ENCODE data around the gene SELENOV.
"Not testable (repeated sequence)": the region's sequence is repeated elsewhere in the genome, so short reads cannot be mapped to it uniquely, and the experiment has no call there.

SELENOV gene

DNA sequence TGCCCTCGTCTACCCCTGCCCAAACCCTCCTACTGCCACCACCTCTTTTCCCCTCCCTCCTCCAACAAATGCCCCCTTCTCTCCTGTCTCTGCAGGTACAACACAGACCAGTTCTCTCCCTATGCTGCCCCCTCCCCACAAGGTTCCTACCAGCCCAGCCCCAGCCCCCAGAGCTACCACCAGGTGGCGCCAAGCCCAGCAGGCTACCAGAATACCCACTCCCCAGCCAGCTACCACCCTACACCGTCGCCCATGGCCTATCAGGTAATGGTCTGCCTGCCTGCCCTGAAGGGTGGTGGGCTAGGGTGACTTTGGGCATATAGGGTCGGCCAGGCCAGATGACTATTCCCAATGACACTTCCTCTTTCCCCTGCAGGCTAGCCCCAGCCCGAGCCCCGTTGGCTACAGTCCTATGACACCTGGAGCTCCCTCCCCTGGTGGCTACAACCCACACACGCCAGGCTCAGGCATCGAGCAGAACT lies 40.8 kb upstream of the SELENOV start:
- H3K4me3 ChIP-seq (ENCODE audit: low read length), result no peak overlapping the region
- H3K27me3 ChIP-seq (ENCODE audit: insufficient read depth, low read length), result no peaks in the 10 kb centered on the region
- H3K27ac ChIP-seq (ENCODE audit: low read depth, low read length), result no peak overlapping the region
- H3K4me1 ChIP-seq (ENCODE audit: insufficient read depth, low read length), result no peaks in the 10 kb centered on the region
- H3K9me3 ChIP-seq (ENCODE audit: insufficient read depth, low read depth, low read length), result no peaks in the 10 kb centered on the region
- H3K9ac ChIP-seq (ENCODE audit: low read depth, low read length), result no peak overlapping the region
- H3K36me3 ChIP-seq (ENCODE audit: insufficient read depth, low read length), result peaks cover 72% of the 10 kb centered on the region
- WGBS, result 69% methylated on average over 9 of the region's 9 CpGs

DNA sequence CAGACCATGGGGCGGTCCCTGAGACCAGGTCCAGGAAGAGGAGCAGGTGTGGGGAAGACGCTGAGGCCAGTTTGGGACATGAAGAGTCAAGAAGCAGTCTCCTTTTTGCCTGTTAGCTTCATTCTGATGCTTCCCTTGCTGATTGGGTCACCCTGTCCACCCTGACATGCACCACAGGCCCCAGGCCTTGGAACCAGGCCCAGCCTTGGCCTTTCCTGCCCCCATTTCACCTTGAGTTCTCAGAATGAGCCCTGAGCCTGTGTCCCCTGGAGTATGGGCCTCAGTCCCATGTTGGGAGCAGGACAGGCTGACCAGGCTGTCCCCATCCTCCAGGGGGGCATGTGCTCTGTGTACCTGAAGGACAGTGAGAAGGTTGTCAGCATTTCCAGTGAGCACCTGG lies 39.2 kb upstream of the SELENOV start:
- peaks cover 57% of the 10 kb centered on the region for H3K36me3 ChIP-seq (ENCODE audit: insufficient read depth, low read length)
- 95% methylated on average over 2 of the region's 2 CpGs for WGBS

DNA sequence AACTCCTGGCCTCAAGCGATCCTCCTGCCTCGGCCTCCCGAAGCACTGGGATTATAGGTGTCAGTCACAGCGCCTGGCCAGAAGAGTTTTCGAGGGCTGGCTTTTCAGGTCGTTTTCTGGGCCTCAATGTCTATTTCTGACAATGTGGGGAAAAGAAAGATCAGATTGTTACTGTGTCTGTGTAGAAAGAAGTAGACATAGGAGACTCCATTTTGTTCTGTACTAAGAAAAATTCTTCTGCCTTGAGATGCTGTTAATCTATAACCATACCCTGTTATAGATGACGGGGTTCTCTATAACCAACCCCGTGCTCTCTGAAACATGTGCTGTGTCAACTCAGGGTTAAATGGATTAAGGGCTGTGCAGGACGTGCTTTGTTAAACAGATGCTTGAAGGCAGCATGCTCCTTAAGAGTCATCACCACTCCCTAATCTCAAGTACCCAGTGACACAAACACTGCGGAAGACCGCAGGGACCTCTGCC lies 35.6 kb upstream of the SELENOV start:
- not testable (repeated sequence) for H3K4me3 ChIP-seq (ENCODE audit: low read length); H3K27ac ChIP-seq (ENCODE audit: low read depth, low read length); H3K4me1 ChIP-seq (ENCODE audit: insufficient read depth, low read length); H3K27me3 ChIP-seq (ENCODE audit: insufficient read depth, low read length); H3K9ac ChIP-seq (ENCODE audit: low read depth, low read length); H3K9me3 ChIP-seq (ENCODE audit: insufficient read depth, low read depth, low read length)
- WGBS, result 73% methylated on average over 11 of the region's 11 CpGs
- H3K36me3 ChIP-seq (ENCODE audit: insufficient read depth, low read length), result peaks cover 43% of the 10 kb centered on the region

More for the DNA sequence above, 39.2 kb upstream of the SELENOV start:
- Histone ChIP-seq H3K4me1 (ENCODE audit: insufficient read depth, low read length) (0 out of 2 replicates have a peak, but pooled peaks cover 7% of the 10 kb centered on the region), H3K9ac (ENCODE audit: low read depth, low read length) (no peak overlapping the region), H3K4me3 (ENCODE audit: low read length) (no peak overlapping the region), H3K27me3 (ENCODE audit: insufficient read depth, low read length) (no peaks in the 10 kb centered on the region), H3K9me3 (ENCODE audit: insufficient read depth, low read depth, low read length) (no peaks in the 10 kb centered on the region), H3K27ac (ENCODE audit: low read depth, low read length) (no peak overlapping the region)

DNA sequence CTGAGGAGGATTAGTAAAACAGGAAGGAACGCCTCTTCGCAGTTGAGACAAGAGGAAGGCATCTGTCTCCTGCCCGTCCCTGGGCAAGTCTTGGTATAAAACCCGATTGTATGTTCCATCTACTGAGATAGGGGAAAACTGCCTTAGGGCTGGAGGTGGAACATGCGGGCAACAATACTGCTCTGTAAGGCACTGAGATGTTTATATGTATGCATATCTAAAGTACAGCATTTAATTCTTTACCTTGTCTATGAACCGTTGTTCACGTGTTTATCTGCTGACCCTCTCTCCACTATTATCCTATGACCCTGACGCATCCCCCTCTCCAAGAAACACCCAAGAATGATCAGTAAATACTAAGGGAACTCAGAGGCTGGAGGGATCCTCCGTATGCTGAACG lies 35.0 kb upstream of the SELENOV start:
- H3K27ac ChIP-seq (ENCODE audit: low read depth, low read length), result no peak overlapping the region; the same call in 1 of the 2 replicates
- peaks cover 42% of the 10 kb centered on the region for H3K36me3 ChIP-seq (ENCODE audit: insufficient read depth, low read length)
- 0 out of 2 replicates have a peak, but pooled peaks cover 7% of the 10 kb centered on the region for H3K4me1 ChIP-seq (ENCODE audit: insufficient read depth, low read length)
- H3K9me3 ChIP-seq (ENCODE audit: insufficient read depth, low read depth, low read length), result no peaks in the 10 kb centered on the region
- 74% methylated on average over 10 of the region's 10 CpGs for WGBS
- peak overlapping the region; percentile 86 for H3K4me3 ChIP-seq (ENCODE audit: low read length)
- peak overlapping the region; percentile 19; the same call in 1 of the 2 replicates for H3K9ac ChIP-seq (ENCODE audit: low read depth, low read length)
- no peaks in the 10 kb centered on the region for H3K27me3 ChIP-seq (ENCODE audit: insufficient read depth, low read length)

DNA sequence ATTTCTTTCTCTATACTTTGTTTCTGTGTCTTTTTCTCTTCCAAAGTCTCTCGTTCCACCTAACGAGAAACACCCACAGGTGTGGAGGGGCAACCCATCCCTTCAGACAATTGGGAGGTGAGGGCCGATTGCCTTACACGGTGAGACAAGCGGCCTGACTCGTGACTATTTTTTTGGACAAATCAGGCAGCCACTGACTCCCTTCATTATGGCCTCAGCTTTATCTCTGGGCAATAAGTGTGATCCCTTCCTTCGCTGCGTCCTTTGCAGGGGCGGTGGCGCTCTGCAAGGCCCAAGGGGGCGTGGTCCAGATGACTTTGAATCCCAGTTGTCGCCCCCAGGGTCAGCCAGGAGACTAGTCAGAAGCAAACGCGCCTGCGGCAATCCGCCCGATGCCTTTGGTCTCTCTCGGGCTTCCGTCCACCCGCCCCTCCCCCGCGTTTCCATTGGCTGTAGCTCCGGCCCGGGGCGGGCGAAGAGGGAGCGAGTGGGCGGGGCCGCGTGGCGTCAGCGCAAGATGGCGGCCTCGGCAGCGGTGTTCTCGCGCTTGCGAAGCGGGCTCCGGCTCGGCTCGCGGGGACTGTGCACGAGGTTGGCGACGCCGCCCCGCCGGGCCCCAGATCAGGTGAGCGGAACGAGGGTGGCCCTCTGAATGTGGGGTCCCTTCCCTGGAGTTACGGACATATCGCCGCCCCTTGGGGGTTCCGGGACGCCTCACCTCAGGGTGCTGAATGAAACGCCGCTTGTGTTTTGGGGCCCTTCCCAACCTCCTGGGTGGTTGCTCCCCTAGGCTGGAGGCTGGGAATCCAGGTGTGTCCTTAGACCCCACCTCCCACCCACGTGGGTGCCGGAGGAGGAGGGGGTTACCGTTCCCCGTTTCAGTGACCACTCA lies 34.4 kb upstream of the SELENOV start, which contains the start of gene TIMM50:
Gene TIMM50, plus strand, starts transcription at position 502 of the 892 bp plus-strand sequence. Its CDS starts 16 bp downstream, at position 518.
- 0 out of 2 replicates have a peak, but pooled peaks cover 7% of the 10 kb centered on the region for H3K4me1 ChIP-seq (ENCODE audit: insufficient read depth, low read length)
- peak within 1 kb of the TSS; percentile 86 for H3K4me3 ChIP-seq (ENCODE audit: low read length)
- H3K27me3 ChIP-seq (ENCODE audit: insufficient read depth, low read length), result no peaks in the 10 kb centered on the region
- 3% methylated on average over 62 of the region's 62 CpGs for WGBS
- H3K9me3 ChIP-seq (ENCODE audit: insufficient read depth, low read depth, low read length), result no peaks in the 10 kb centered on the region
- H3K27ac ChIP-seq (ENCODE audit: low read depth, low read length), result peak within 1 kb of the TSS; percentile 95
- peak within 1 kb of the TSS; percentile 98 for H3K9ac ChIP-seq (ENCODE audit: low read depth, low read length)
- H3K36me3 ChIP-seq (ENCODE audit: insufficient read depth, low read length), result peaks cover 44% of the 10 kb centered on the region

DNA sequence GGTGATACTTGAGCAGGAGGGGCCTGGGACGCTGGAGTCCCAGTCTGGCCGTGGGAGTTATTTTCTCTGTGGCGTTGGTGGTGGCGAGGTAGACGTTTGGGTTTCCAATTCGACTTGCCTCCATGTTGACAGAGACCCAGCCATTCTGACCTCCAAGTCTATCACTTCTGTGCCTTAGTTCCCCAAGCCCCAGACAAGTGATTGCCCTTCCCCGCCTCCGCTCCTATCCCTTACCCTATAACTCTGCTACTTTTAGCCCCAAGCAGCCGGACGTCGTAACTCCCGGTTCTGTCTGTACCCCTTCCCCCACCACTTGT lies 33.8 kb upstream of the SELENOV start:
- Histone ChIP-seq H3K4me1 (ENCODE audit: insufficient read depth, low read length) (0 out of 2 replicates have a peak, but pooled peaks cover 7% of the 10 kb centered on the region), H3K36me3 (ENCODE audit: insufficient read depth, low read length) (peaks cover 44% of the 10 kb centered on the region)

DNA sequence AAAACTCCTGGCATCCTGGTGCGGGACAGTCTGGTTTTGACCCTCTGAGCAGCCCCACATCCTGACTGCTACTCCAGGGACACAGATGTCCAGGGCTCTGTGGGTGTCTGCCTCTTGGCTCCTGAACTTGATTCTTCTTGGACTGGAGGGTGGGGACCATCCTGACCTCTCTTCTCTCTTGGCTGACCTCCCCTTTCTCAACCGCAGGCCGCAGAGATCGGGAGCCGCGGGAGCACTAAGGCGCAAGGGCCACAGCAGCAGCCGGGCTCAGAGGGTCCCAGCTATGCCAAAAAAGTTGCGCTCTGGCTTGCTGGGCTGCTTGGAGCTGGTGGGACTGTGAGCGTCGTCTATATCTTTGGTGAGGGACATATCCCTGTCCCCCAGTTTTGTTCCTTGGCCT lies 33.3 kb upstream of the SELENOV start:
- H3K27ac ChIP-seq (ENCODE audit: low read depth, low read length), result peak overlapping the region; percentile 18; the same call in 1 of the 2 replicates
- 87% methylated on average over 11 of the region's 11 CpGs for WGBS
- no peaks in the 10 kb centered on the region for H3K9me3 ChIP-seq (ENCODE audit: insufficient read depth, low read depth, low read length)
- 0 out of 2 replicates have a peak, but pooled peaks cover 7% of the 10 kb centered on the region for H3K4me1 ChIP-seq (ENCODE audit: insufficient read depth, low read length)
- H3K4me3 ChIP-seq (ENCODE audit: low read length), result peak overlapping the region; percentile 86
- H3K36me3 ChIP-seq (ENCODE audit: insufficient read depth, low read length), result peaks cover 44% of the 10 kb centered on the region
- no peaks in the 10 kb centered on the region for H3K27me3 ChIP-seq (ENCODE audit: insufficient read depth, low read length)
- H3K9ac ChIP-seq (ENCODE audit: low read depth, low read length), result peak overlapping the region; percentile 98

More for the DNA sequence above, 33.8 kb upstream of the SELENOV start:
- WGBS, result 2% methylated on average over 12 of the region's 12 CpGs
- H3K27ac ChIP-seq (ENCODE audit: low read depth, low read length), result peak overlapping the region; percentile 95
- H3K9me3 ChIP-seq (ENCODE audit: insufficient read depth, low read depth, low read length), result no peaks in the 10 kb centered on the region
- H3K27me3 ChIP-seq (ENCODE audit: insufficient read depth, low read length), result no peaks in the 10 kb centered on the region
- peak overlapping the region; percentile 86 for H3K4me3 ChIP-seq (ENCODE audit: low read length)
- peak overlapping the region; percentile 98 for H3K9ac ChIP-seq (ENCODE audit: low read depth, low read length)

DNA sequence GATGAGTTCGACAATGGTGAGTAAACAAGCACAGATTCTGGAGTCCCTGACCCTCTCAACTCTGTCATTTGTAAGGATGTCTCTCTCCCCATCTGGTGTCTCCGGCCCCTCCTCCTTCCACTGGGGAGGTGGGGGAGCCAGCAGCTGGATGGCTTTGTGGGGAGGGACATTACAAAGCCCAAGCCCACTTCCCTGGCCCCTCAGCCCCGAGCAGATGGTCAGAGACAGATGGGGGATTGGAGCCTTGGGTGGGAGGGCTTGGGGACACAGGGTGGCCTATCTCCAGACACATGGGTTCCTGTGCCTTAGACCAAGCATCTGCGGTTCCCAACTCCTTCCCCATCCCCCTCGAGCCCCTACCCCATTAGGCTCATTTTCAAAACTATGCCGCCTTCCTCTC lies 31.8 kb upstream of the SELENOV start:
- no peak overlapping the region for H3K9ac ChIP-seq (ENCODE audit: low read depth, low read length)
- H3K27ac ChIP-seq (ENCODE audit: low read depth, low read length), result no peak overlapping the region
- H3K27me3 ChIP-seq (ENCODE audit: insufficient read depth, low read length), result no peaks in the 10 kb centered on the region
- peaks cover 54% of the 10 kb centered on the region for H3K36me3 ChIP-seq (ENCODE audit: insufficient read depth, low read length)
- no peak overlapping the region for H3K4me3 ChIP-seq (ENCODE audit: low read length)
- no peaks in the 10 kb centered on the region for H3K9me3 ChIP-seq (ENCODE audit: insufficient read depth, low read depth, low read length)
- WGBS, result 100% methylated on average over 5 of the region's 6 CpGs
- 0 out of 2 replicates have a peak, but pooled peaks cover 7% of the 10 kb centered on the region for H3K4me1 ChIP-seq (ENCODE audit: insufficient read depth, low read length)

DNA sequence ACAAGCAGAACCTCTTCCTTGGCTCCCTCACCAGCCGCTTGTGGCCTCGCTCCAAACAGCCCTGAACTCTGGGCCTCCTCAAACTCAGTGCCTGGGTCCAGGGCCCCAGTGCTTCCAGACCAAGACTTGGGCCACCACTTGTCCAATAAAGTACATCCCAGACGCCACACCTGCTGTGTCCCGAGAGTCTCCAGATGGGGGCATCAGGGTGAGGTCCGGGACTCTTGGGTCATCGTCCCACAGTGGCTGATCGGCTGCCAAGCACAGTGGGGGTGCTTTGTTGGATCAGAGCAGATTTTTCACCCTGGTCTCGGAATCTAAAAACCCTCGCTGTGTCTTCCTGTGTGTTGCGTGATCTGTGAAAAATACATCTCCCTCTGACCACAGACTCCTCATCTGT lies 25.2 kb upstream of the SELENOV start:
- Histone ChIP-seq H3K36me3 (ENCODE audit: insufficient read depth, low read length) (peaks cover 62% of the 10 kb centered on the region), H3K4me3 (ENCODE audit: low read length) (no peak overlapping the region), H3K9me3 (ENCODE audit: insufficient read depth, low read depth, low read length) (no peaks in the 10 kb centered on the region), H3K27ac (ENCODE audit: low read depth, low read length) (no peak overlapping the region), H3K27me3 (ENCODE audit: insufficient read depth, low read length) (no peaks in the 10 kb centered on the region), H3K9ac (ENCODE audit: low read depth, low read length) (no peak overlapping the region), H3K4me1 (ENCODE audit: insufficient read depth, low read length) (peaks cover 3% of the 10 kb centered on the region; the same call in 1 of the 2 replicates)
- 87% methylated on average over 10 of the region's 10 CpGs for WGBS

DNA sequence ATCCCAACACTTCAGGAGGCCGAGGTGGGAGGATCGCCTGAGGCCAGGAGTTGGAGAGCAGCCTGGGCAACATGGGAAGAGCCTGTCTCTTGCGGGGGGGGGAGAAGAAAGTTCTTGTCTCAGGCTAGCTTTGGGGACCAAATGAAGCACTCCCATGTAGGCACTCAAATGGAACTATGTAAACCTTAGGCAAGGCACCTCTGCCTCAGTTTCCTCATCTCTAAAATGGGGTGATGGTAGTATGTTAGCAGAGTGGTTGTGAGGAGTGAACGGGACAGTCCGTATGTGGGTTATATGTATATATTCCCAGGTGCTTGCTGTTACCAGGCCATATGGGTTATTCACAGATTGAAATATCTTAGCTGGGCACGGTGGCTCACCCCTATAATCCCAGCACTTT lies 22.7 kb upstream of the SELENOV start:
- Histone ChIP-seq H3K27me3 (ENCODE audit: insufficient read depth, low read length) (peaks cover 2% of the 10 kb centered on the region; the same call in 1 of the 2 replicates), H3K9ac (ENCODE audit: low read depth, low read length) (no peak overlapping the region), H3K4me3 (ENCODE audit: low read length) (no peak overlapping the region), H3K36me3 (ENCODE audit: insufficient read depth, low read length) (peaks cover 40% of the 10 kb centered on the region), H3K9me3 (ENCODE audit: insufficient read depth, low read depth, low read length) (no peaks in the 10 kb centered on the region), H3K27ac (ENCODE audit: low read depth, low read length) (no peak overlapping the region), H3K4me1 (ENCODE audit: insufficient read depth, low read length) (peaks cover 3% of the 10 kb centered on the region; the same call in 1 of the 2 replicates)
- WGBS, result 97% methylated on average over 6 of the region's 6 CpGs

DNA sequence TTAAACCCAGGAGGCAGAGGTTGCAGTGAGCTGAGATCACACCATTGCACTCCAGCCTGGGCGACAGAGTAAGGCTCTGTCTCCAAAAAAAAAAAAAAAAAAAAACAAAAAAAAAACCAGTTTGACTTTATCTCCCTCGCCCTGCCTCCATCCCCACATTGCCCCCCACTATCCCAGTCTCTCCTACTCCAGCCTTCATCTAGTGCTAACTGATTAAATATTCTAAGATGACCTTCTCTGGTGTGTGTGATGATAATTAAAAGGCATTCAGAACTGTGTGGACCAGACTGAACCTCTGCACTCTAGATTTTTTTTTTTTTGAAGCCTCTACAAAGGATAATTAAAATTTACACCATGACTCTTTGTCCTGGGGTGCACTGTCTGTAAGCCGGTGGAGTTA lies 22.2 kb upstream of the SELENOV start:
- H3K36me3 ChIP-seq (ENCODE audit: insufficient read depth, low read length), result peaks cover 38% of the 10 kb centered on the region
- H3K4me3 ChIP-seq (ENCODE audit: low read length), result no peak overlapping the region
- peaks cover 7% of the 10 kb centered on the region for H3K27me3 ChIP-seq (ENCODE audit: insufficient read depth, low read length)
- no peak overlapping the region for H3K27ac ChIP-seq (ENCODE audit: low read depth, low read length)
- H3K9me3 ChIP-seq (ENCODE audit: insufficient read depth, low read depth, low read length), result no peaks in the 10 kb centered on the region
- no peak overlapping the region for H3K9ac ChIP-seq (ENCODE audit: low read depth, low read length)
- WGBS, result 79% methylated on average over 1 of the region's 3 CpGs
- H3K4me1 ChIP-seq (ENCODE audit: insufficient read depth, low read length), result peaks cover 6% of the 10 kb centered on the region; the same call in 1 of the 2 replicates
